GM23338 (cell line): ENCODE results near the gene CCDC50. TPM values are rescaled to one million over a fixed set of nuclear protein-coding genes. Genes with fewer than 3 reads are reported as not detected.

Experiments used
- ATAC-seq: fragments of 200-7000 bp; cut with Tn5 transposase; 3 replicates; pipeline ENCODE4 v1.9.1; 2020
- DNase-seq: peaks from one replicate; pipeline ENCODE4 v3.0.0-alpha.2; 2015; ENCODE audit warnings: low spot score
- H2AFZ ChIP-seq: fragments of 200-600 bp; sonication (generic); 2 replicates; pipeline ENCODE4 v1.8.0; 2016; ENCODE audit warnings: antibody characterized with exemption, mild to moderate bottlenecking, moderate library complexity
- H3F3A ChIP-seq: fragments of 200-600 bp; sonication (generic); replicated peaks from 2 replicates; pipeline ENCODE4 v1.8.0; 2017; ENCODE audit warnings: antibody characterized with exemption, mixed run types, low read depth
- H3K27ac ChIP-seq: fragments of 200-600 bp; sonication (generic); 2 replicates; pipeline ENCODE4 v1.6.1; 2016; ENCODE audit warnings: low read depth
- H3K27me3 ChIP-seq: fragments of 200-600 bp; sonication (generic); 2 replicates; pipeline ENCODE4 v1.8.0; 2016; ENCODE audit warnings: mild to moderate bottlenecking, mixed run types, moderate library complexity; ENCODE audit not compliant: insufficient read depth
- H3K36me3 ChIP-seq: fragments of 200-600 bp; sonication (generic); 2 replicates; pipeline ENCODE4 v1.8.0; 2016; ENCODE audit warnings: mild to moderate bottlenecking; ENCODE audit not compliant: insufficient read depth
- H3K4me1 ChIP-seq: fragments of 200-600 bp; sonication (generic); 2 replicates; pipeline ENCODE4 v1.8.0; 2016; ENCODE audit warnings: mild to moderate bottlenecking, moderate library complexity; ENCODE audit not compliant: insufficient read depth
- H3K4me2 ChIP-seq: fragments of 200-600 bp; sonication (generic); 2 replicates; pipeline ENCODE4 v1.7.1; 2017; ENCODE audit warnings: mixed run types
- H3K4me3 ChIP-seq: fragments of 200-600 bp; sonication (generic); 2 replicates; pipeline ENCODE4 v1.6.1; 2016; ENCODE audit warnings: mixed run types
- H3K79me2 ChIP-seq: fragments of 200-600 bp; sonication (generic); replicated peaks from 2 replicates; pipeline ENCODE4 v1.8.0; 2017; ENCODE audit warnings: mild to moderate bottlenecking; ENCODE audit not compliant: insufficient read depth
- H3K9me2 ChIP-seq: fragments of 200-600 bp; sonication (generic); 2 replicates; pipeline ENCODE4 v1.8.0; 2017; ENCODE audit not compliant: insufficient read depth
- H4K20me1 ChIP-seq: fragments of 200-600 bp; sonication (generic); replicated peaks from 2 replicates; pipeline ENCODE4 v1.8.0; 2017; ENCODE audit warnings: mild to moderate bottlenecking; ENCODE audit not compliant: insufficient read depth
- H3K27ac Mint-ChIP-seq: 2 replicates; pipeline ENCODE4 v1.8.0; 2020; ENCODE audit warnings: inconsistent platforms, mild to moderate bottlenecking, moderate library complexity, mixed read lengths
- H3K27me3 Mint-ChIP-seq: 3 replicates; pipeline ENCODE4 v1.8.0; 2022; ENCODE audit warnings: low read depth, mild to moderate bottlenecking, moderate library complexity, mixed read lengths, inconsistent platforms; ENCODE audit not compliant: insufficient read depth, poor library complexity
- H3K36me3 Mint-ChIP-seq: 3 replicates; pipeline ENCODE4 v1.8.0; 2021; ENCODE audit warnings: low read depth, mild to moderate bottlenecking, inconsistent platforms, moderate library complexity, mixed read lengths
- H3K4me1 Mint-ChIP-seq: 3 replicates; pipeline ENCODE4 v1.8.0; 2020; ENCODE audit warnings: mild to moderate bottlenecking, inconsistent platforms, mixed read lengths
- H3K4me3 Mint-ChIP-seq: 3 replicates; pipeline ENCODE4 v1.8.0; 2021; ENCODE audit warnings: moderate library complexity, mild to moderate bottlenecking, inconsistent platforms, mixed read lengths
- H3K9me3 Mint-ChIP-seq: 3 replicates; pipeline ENCODE4 v1.8.0; 2020; ENCODE audit warnings: moderate library complexity, mild to moderate bottlenecking, inconsistent platforms, mixed read lengths
- EZH2 ChIP-seq: fragments of 200-600 bp; sonication (generic); IDR thresholded peaks from one replicate; pipeline ENCODE4 v1.8.0; 2017; ENCODE audit warnings: antibody characterized with exemption, mild to moderate bottlenecking, low read depth; ENCODE audit not compliant: unreplicated experiment
- EZH2phosphoT487 ChIP-seq: fragments of 200-600 bp; sonication (generic); IDR thresholded peaks from one replicate; pipeline ENCODE4 v1.8.1; 2018; ENCODE audit warnings: antibody characterized with exemption; ENCODE audit not compliant: unreplicated experiment
- STAT1 ChIP-seq: IDR thresholded peaks from one replicate; pipeline ENCODE4 v1.6.1; 2016; ENCODE audit warnings: antibody characterized with exemption; ENCODE audit not compliant: unreplicated experiment
- ZNF114 ChIP-seq: fragments of 250-450 bp; sonication (Bioruptor Pico); IDR thresholded peaks from 2 replicates; pipeline ENCODE4 v1.5.0; 2020; ENCODE audit warnings: mild to moderate bottlenecking, moderate library complexity
- ZNF331 ChIP-seq: fragments of 250-450 bp; sonication (Bioruptor Pico); IDR thresholded peaks from 2 replicates; pipeline ENCODE4 v1.5.0; 2020; ENCODE audit warnings: low read depth, mild to moderate bottlenecking, moderate library complexity
- polyA plus RNA-seq: library from polyadenylated mRNA; unstranded; fragments of >200 nt; fragmentation: Nextera tagmentation; extraction: Ambion mirVana; gene quantifications from 2 replicates; pipeline ENCODE4 v1.2.1, GENCODE V29; 2016
- total RNA-seq: library from RNA; depleted of rRNA; stranded (reverse); fragments of >200 nt; shearing (Covaris generic); gene quantifications from 2 replicates; pipeline ENCODE4 v1.2.3, GENCODE V29; 2014
- TF ChIP-seq, protein P1 (sequence below): IDR thresholded peaks from one replicate; pipeline ENCODE4 v1.6.1; 2018; ENCODE audit warnings: antibody characterized with exemption; ENCODE audit not compliant: unreplicated experiment
- TF ChIP-seq, protein P2 (sequence below): IDR thresholded peaks from 2 replicates; pipeline ENCODE4 v1.6.1; 2016; ENCODE audit warnings: antibody characterized with exemption
- TF ChIP-seq, protein P3 (sequence below), 2 experiments: fragments of 200-600 bp in 1 of 2; sonication (generic) in 1 of 2; conservative IDR thresholded peaks; 2 replicates each; pipeline versions ENCODE4 v1.5.1 to v1.6.1; 2016 to 2017; ENCODE audit warnings: antibody characterized with exemption in 2 of 2, low read depth in 2 of 2, mild to moderate bottlenecking in 2 of 2, moderate library complexity in 1 of 2

Gene CCDC50
- total and polyA plus RNA-seq, 2 experiments from 2014 or later, result 22.4 to 25.4 TPM

DNA sequence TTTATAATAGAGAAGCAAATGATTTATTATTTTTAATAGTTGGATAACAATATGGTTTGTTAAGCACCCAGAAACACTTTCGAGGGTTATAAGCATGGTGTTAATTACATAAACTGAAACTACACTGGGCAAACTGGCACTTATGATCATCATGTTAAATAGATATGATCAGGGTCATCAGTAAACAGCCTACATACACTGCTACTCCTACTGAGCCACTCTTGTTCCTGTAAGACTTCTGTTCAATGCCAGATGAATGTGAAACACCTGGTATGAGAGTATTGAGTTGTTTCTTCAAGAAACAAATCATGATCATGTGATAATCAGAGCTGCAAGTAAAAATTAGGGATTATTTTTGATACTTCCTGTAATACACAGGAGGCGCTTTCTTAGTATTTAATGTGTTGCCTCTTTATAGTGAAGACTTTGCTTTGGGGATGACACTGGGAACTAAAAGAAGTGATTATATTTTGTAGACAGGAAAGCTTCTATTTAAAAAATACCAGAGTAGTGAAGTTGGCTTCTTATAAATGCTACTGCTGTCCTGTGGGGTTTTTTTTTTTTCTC is 33.4 kb downstream of the CCDC50 start (continued):
- TF ChIP-seq STAT1, result no peak
- TF ChIP-seq ZNF114 (CRISPR knock-in tag), result no peak
- TF ChIP-seq, protein P1, sequence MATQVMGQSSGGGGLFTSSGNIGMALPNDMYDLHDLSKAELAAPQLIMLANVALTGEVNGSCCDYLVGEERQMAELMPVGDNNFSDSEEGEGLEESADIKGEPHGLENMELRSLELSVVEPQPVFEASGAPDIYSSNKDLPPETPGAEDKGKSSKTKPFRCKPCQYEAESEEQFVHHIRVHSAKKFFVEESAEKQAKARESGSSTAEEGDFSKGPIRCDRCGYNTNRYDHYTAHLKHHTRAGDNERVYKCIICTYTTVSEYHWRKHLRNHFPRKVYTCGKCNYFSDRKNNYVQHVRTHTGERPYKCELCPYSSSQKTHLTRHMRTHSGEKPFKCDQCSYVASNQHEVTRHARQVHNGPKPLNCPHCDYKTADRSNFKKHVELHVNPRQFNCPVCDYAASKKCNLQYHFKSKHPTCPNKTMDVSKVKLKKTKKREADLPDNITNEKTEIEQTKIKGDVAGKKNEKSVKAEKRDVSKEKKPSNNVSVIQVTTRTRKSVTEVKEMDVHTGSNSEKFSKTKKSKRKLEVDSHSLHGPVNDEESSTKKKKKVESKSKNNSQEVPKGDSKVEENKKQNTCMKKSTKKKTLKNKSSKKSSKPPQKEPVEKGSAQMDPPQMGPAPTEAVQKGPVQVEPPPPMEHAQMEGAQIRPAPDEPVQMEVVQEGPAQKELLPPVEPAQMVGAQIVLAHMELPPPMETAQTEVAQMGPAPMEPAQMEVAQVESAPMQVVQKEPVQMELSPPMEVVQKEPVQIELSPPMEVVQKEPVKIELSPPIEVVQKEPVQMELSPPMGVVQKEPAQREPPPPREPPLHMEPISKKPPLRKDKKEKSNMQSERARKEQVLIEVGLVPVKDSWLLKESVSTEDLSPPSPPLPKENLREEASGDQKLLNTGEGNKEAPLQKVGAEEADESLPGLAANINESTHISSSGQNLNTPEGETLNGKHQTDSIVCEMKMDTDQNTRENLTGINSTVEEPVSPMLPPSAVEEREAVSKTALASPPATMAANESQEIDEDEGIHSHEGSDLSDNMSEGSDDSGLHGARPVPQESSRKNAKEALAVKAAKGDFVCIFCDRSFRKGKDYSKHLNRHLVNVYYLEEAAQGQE, result no peak
- TF ChIP-seq EZH2, result no peak

DNA sequence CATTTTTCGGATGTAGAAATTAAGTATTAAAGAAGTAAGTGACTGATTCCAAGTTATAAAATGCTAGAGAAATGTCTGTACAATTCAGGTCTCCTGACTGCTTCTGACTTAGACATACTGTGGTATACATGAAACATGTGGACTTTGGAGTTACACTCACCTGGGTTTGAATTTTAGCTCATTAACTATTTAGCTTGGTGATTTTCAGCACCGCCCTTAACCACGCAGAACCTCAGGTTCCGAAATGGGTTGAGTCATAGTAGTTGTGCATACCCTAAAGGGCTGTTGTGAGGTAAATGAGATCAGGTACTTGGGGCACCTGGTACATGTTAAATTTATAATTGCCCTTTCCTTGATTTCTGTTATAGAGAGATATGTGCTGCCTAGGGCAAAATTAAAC is 34.0 kb downstream of the CCDC50 start:
- Histone ChIP-seq H3F3A (no peaks in the 10 kb centered on the region), H3K4me2 (no peak overlapping the region), H3K4me1 (peaks cover 55% of the 10 kb centered on the region), H3K9me2 (no peaks in the 10 kb centered on the region), H3K4me3 (no peak overlapping the region), H4K20me1 (no peaks in the 10 kb centered on the region), H3K79me2 (no peaks in the 10 kb centered on the region), H3K36me3 (no peaks in the 10 kb centered on the region; the same call in 1 of the 2 replicates), H3K27me3 (no peaks in the 10 kb centered on the region), H3K27ac (no peak overlapping the region), H2AFZ (no peak overlapping the region)
- ATAC-seq (no peak), DNase-seq (no peak)
- no peaks in the 10 kb centered on the region for H3K9me3 Mint-ChIP-seq
- H3K27ac Mint-ChIP-seq, result peak overlapping the region; percentile 60
- H3K36me3 Mint-ChIP-seq, result peaks cover 22% of the 10 kb centered on the region
- H3K4me1 Mint-ChIP-seq, result peaks cover 66% of the 10 kb centered on the region
- no peak overlapping the region for H3K4me3 Mint-ChIP-seq
- H3K27me3 Mint-ChIP-seq, result no peaks in the 10 kb centered on the region
- TF ChIP-seq, protein P2, sequence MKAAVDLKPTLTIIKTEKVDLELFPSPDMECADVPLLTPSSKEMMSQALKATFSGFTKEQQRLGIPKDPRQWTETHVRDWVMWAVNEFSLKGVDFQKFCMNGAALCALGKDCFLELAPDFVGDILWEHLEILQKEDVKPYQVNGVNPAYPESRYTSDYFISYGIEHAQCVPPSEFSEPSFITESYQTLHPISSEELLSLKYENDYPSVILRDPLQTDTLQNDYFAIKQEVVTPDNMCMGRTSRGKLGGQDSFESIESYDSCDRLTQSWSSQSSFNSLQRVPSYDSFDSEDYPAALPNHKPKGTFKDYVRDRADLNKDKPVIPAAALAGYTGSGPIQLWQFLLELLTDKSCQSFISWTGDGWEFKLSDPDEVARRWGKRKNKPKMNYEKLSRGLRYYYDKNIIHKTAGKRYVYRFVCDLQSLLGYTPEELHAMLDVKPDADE, result no peak
- TF ChIP-seq, protein P1, result no peak
- TF ChIP-seq, protein P3, sequence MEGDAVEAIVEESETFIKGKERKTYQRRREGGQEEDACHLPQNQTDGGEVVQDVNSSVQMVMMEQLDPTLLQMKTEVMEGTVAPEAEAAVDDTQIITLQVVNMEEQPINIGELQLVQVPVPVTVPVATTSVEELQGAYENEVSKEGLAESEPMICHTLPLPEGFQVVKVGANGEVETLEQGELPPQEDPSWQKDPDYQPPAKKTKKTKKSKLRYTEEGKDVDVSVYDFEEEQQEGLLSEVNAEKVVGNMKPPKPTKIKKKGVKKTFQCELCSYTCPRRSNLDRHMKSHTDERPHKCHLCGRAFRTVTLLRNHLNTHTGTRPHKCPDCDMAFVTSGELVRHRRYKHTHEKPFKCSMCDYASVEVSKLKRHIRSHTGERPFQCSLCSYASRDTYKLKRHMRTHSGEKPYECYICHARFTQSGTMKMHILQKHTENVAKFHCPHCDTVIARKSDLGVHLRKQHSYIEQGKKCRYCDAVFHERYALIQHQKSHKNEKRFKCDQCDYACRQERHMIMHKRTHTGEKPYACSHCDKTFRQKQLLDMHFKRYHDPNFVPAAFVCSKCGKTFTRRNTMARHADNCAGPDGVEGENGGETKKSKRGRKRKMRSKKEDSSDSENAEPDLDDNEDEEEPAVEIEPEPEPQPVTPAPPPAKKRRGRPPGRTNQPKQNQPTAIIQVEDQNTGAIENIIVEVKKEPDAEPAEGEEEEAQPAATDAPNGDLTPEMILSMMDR (conservative IDR thresholded peaks at IDR 0.05; ENCODE audit: low read depth in 2 of 2), result no peak
- TF ChIP-seq EZH2 (no peak), ZNF114 (CRISPR knock-in tag) (no peak), EZH2phosphoT487 (no peak), ZNF331 (no peak)
